ENCODE data around the gene NFU1. TPM values are rescaled to one million over a fixed set of nuclear protein-coding genes. Genes with fewer than 3 reads are reported as not detected.

NFU1 gene
- total RNA-seq, 1 experiment from 2014 or later = 38.2 TPM

- Histone ChIP-seq H2AFZ (ENCODE audit: low read depth, low read length, poor library complexity, severe bottlenecking) (no peak overlapping the region), H3K4me1 (ENCODE audit: control insufficient read depth in 1 of 2, insufficient read depth in 2 of 2, low read length in 2 of 2) (no peaks in the 10 kb centered on the region), H3K27ac (ENCODE audit: low read depth, low read length) (no peak overlapping the region), H3K9ac (ENCODE audit: low read length) (no peak overlapping the region), H3K36me3 (ENCODE audit: control insufficient read depth in 1 of 2, insufficient read depth in 2 of 2, low read length in 2 of 2) (no peaks in the 10 kb centered on the region), H3K9me2 (ENCODE audit: insufficient read depth) (no peaks in the 10 kb centered on the region), H3K9me3 (ENCODE audit: control insufficient read depth in 1 of 2, insufficient read depth in 1 of 2, low read depth in 1 of 2, low read length in 2 of 2) (no peaks in the 10 kb centered on the region), H3K4me2 (ENCODE audit: low read length) (no peak overlapping the region), H4K20me1 (ENCODE audit: insufficient read depth) (no peaks in the 10 kb centered on the region), H3K27me3 (ENCODE audit: insufficient read depth, low read length) (no peaks in the 10 kb centered on the region), H3K79me2 (ENCODE audit: insufficient read depth, low read length) (no peaks in the 10 kb centered on the region), H3K4me3 (replicated peaks in 1 of 2; ENCODE audit: low read depth in 1 of 2, low read length in 2 of 2) (no peak overlapping the region)
- TF ChIP-seq EZH2 (IDR thresholded peaks at IDR 0.05) (no peak), CEBPB (IDR thresholded peaks at IDR 0.05; ENCODE audit: low read depth) (no peak), EZH2phosphoT487 (IDR thresholded peaks at IDR 0.05; ENCODE audit: borderline replicate concordance) (no peak), ELF1 (IDR thresholded peaks at IDR 0.05; ENCODE audit: borderline replicate concordance, low read depth) (no peak), ZNF274 (IDR thresholded peaks at IDR 0.05; ENCODE audit: low read depth, low read length) (no peak)
- intact Hi-C loops (cut with micrococcal nuclease) = no loop called here
- POLR2A ChIA-PET = interaction anchor here (1.2 kb wide), 1 partner anchor 10 kb away, joined by 3 read pairs; no protein-coding TSS in a partner anchor
- RAD21 ChIA-PET (ENCODE audit: low non-redundant PET in 1 of 2, low total read pairs in 2 of 2, uncharacterized antibody in 2 of 2, unreplicated experiment in 2 of 2) = no interaction called here
- no TSS peak for BruUV-seq (replicated peaks)
- DNase-seq (ENCODE audit: low read depth, low spot score) (no peak), ATAC-seq (no peak)
- CTCF ChIA-PET = no interaction called here
These were observed 18.9 kb upstream of the NFU1 start for GRCh38 chr2:69456154-69456553.

GRCh38 chr2:69454976-69455375, 17.7 kb upstream of the NFU1 start:
- ATAC-seq = no peak
- POLR2A ChIA-PET = no interaction called here

More at GRCh38 chr2:69454976-69455375, 17.7 kb upstream of the NFU1 start:
- Histone ChIP-seq H3K27me3 (ENCODE audit: insufficient read depth, low read length) (no peaks in the 10 kb centered on the region), H3K36me3 (ENCODE audit: control insufficient read depth in 1 of 2, insufficient read depth in 2 of 2, low read length in 2 of 2) (no peaks in the 10 kb centered on the region), H3K9me3 (ENCODE audit: control insufficient read depth in 1 of 2, insufficient read depth in 1 of 2, low read depth in 1 of 2, low read length in 2 of 2) (no peaks in the 10 kb centered on the region), H3K9ac (ENCODE audit: low read length) (no peak overlapping the region), H3K4me2 (ENCODE audit: low read length) (no peak overlapping the region), H4K20me1 (ENCODE audit: insufficient read depth) (no peaks in the 10 kb centered on the region), H3K4me1 (ENCODE audit: control insufficient read depth in 1 of 2, insufficient read depth in 2 of 2, low read length in 2 of 2) (no peaks in the 10 kb centered on the region), H3K4me3 (replicated peaks in 1 of 2; ENCODE audit: low read depth in 1 of 2, low read length in 2 of 2) (no peak overlapping the region), H3K9me2 (ENCODE audit: insufficient read depth) (no peaks in the 10 kb centered on the region), H3K79me2 (ENCODE audit: insufficient read depth, low read length) (no peaks in the 10 kb centered on the region), H3K27ac (ENCODE audit: low read depth, low read length) (no peak overlapping the region), H2AFZ (ENCODE audit: low read depth, low read length, poor library complexity, severe bottlenecking) (no peak overlapping the region)
- ChIA-PET RAD21 (ENCODE audit: low non-redundant PET in 1 of 2, low total read pairs in 2 of 2, uncharacterized antibody in 2 of 2, unreplicated experiment in 2 of 2) (no interaction called here), CTCF (no interaction called here)
- intact Hi-C loops (cut with micrococcal nuclease) = no loop called here
- BruUV-seq (replicated peaks) = no TSS peak
- DNase-seq (ENCODE audit: low read depth, low spot score) = no peak
- TF ChIP-seq TCF7L2 (IDR thresholded peaks at IDR 0.05; ENCODE audit: borderline replicate concordance, extremely low read depth, insufficient read depth, insufficient read length) = no peak
- no peak for TF ChIP-seq CTCF (IDR thresholded peaks at IDR 0.05 in 2 of 3, conservative IDR thresholded peaks at IDR 0.05 in 1 of 3; ENCODE audit: borderline replicate concordance in 1 of 3, insufficient read depth in 1 of 3, low read depth in 2 of 3, low read length in 2 of 3)
- TF ChIP-seq ZBTB33 (IDR thresholded peaks at IDR 0.05; ENCODE audit: extremely low read depth, insufficient replicate concordance, low read length) = no peak
- no peak for TF ChIP-seq JUND (IDR thresholded peaks at IDR 0.05)
- no peak for TF ChIP-seq ZFX (IDR thresholded peaks at IDR 0.05)
- TF ChIP-seq CEBPB (IDR thresholded peaks at IDR 0.05; ENCODE audit: low read depth) = no peak
